PFSK-1 (cell line): ENCODE results near the gene ZCCHC24.

Source experiments
- FOXP2 ChIP-seq: optimal IDR thresholded peaks from 2 replicates; pipeline ENCODE3; 2011; ENCODE audit warnings: borderline replicate concordance, control low read depth, inconsistent platforms; ENCODE audit not compliant: insufficient read depth; ENCODE audit errors: extremely low read length, extremely low read depth
- POLR2AphosphoS5 ChIP-seq: IDR thresholded peaks from 2 replicates; pipeline ENCODE4 v1.6.1; 2012; ENCODE audit warnings: low read depth, mild to moderate bottlenecking, control low read depth, low read length, moderate library complexity
- SIN3A ChIP-seq: IDR thresholded peaks from 2 replicates; pipeline ENCODE4 v1.6.1; 2012; ENCODE audit warnings: mild to moderate bottlenecking, low read length, moderate library complexity, borderline replicate concordance; ENCODE audit not compliant: insufficient read depth
- TAF1 ChIP-seq: IDR thresholded peaks from 2 replicates; pipeline ENCODE4 v1.6.1; 2012; ENCODE audit warnings: low read length, control low read depth, borderline replicate concordance; ENCODE audit not compliant: insufficient read depth
- TF ChIP-seq, protein P1 (sequence below), 2 experiments: IDR thresholded peaks; 2 replicates each; pipeline versions ENCODE4 v1.6.1 to v1.8.0; 2011 to 2012; ENCODE audit warnings: low read depth in 2 of 2, low read length in 2 of 2, control low read depth in 1 of 2, inconsistent platforms in 1 of 2, mild to moderate bottlenecking in 1 of 2, moderate library complexity in 1 of 2; ENCODE audit not compliant: insufficient read depth in 1 of 2

The ZCCHC24 gene

DNA sequence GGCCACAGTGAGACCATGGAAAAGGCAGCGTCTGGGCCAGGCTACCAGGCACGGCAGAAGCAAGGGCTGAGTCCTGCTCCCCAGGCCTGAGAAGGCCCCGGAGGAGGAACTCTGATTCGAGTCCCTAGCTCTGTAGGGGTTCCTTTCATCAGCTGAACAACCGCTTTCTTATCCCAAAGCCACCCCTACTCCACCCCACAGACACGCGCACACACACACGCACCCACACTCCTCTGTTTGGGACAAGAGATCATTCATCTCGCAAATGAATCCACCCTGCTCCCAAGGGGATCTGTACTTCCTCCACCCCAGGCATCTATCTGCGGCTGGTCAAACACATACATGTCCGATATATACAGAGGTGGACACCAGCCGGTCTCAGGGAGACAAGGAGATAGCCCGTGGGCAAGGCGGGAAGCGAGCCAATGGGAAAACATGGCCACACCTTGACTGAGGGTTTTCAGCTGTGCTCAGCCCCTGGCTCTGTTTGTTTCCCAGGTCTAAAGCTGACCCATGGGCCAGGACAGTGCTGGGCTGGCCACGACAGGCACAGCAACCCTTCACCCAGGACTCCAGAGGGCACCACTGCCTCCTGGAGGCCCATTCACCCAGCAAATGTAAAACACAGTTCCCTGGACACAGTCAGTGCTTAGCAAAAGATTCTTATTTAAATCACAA lies 7.3 kb downstream of the ZCCHC24 start:
- TF ChIP-seq FOXP2, result no peak
- TF ChIP-seq SIN3A, result no peak
- no peak for TF ChIP-seq POLR2AphosphoS5
- TF ChIP-seq TAF1, result no peak
- TF ChIP-seq, protein P1, sequence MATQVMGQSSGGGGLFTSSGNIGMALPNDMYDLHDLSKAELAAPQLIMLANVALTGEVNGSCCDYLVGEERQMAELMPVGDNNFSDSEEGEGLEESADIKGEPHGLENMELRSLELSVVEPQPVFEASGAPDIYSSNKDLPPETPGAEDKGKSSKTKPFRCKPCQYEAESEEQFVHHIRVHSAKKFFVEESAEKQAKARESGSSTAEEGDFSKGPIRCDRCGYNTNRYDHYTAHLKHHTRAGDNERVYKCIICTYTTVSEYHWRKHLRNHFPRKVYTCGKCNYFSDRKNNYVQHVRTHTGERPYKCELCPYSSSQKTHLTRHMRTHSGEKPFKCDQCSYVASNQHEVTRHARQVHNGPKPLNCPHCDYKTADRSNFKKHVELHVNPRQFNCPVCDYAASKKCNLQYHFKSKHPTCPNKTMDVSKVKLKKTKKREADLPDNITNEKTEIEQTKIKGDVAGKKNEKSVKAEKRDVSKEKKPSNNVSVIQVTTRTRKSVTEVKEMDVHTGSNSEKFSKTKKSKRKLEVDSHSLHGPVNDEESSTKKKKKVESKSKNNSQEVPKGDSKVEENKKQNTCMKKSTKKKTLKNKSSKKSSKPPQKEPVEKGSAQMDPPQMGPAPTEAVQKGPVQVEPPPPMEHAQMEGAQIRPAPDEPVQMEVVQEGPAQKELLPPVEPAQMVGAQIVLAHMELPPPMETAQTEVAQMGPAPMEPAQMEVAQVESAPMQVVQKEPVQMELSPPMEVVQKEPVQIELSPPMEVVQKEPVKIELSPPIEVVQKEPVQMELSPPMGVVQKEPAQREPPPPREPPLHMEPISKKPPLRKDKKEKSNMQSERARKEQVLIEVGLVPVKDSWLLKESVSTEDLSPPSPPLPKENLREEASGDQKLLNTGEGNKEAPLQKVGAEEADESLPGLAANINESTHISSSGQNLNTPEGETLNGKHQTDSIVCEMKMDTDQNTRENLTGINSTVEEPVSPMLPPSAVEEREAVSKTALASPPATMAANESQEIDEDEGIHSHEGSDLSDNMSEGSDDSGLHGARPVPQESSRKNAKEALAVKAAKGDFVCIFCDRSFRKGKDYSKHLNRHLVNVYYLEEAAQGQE (IDR thresholded peaks at IDR 0.05; ENCODE audit: insufficient read depth in 1 of 2, low read depth in 2 of 2, low read length in 2 of 2), result no peak

DNA sequence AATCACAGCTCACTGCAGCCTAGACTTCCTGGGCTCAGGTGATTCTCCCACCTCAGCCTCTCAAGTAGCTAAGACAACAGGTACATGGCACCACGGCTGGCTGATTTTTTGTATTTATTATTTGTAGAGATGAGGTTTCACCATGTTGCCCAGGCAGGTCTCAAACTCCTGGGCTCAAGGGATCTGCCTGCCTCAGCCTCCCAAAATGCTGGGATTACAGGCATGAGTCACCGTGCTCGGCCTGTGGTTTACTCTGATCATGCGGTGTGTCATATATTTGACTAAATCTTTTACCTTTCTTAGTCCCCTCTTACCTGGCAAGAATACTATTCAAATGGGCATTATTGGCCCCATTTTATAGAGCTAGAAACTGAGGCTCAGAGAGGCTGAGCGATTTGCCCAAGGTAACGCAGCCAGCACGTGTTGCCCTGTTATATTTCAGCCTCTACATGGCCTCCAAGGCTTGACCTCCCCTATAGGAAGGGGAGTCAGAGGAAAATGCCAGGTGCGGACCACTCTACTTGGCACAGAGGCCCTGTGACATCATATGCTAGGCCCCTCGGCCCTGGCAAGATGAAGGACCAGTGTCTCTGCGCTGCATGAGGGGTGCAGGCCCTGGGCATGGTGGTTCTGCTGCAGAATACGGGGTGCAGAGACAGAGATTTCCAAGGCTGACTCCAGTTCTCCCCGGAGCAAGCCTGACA lies 8.2 kb downstream of the ZCCHC24 start:
- TF ChIP-seq FOXP2 (no peak), TAF1 (no peak), SIN3A (no peak), POLR2AphosphoS5 (no peak)
- TF ChIP-seq, protein P1 (IDR thresholded peaks at IDR 0.05; ENCODE audit: insufficient read depth in 1 of 2, low read depth in 2 of 2, low read length in 2 of 2), result no peak

DNA sequence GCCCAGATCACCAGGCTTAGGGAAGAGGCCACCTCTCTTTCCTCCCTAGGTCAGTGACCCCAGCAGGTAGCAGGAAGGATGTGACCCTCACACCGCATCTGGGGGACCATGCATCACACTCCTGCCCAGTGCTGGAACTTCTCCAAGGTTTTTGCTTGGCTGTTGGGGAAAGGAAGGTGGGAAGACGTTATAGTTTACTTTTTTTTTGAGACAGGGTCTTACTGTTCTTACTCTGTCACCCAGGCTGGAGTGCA lies 8.6 kb downstream of the ZCCHC24 start:
- TF ChIP-seq POLR2AphosphoS5 (no peak), FOXP2 (no peak), TAF1 (no peak), SIN3A (no peak)
- TF ChIP-seq, protein P1 (IDR thresholded peaks at IDR 0.05; ENCODE audit: insufficient read depth in 1 of 2, low read depth in 2 of 2, low read length in 2 of 2), result no peak

DNA sequence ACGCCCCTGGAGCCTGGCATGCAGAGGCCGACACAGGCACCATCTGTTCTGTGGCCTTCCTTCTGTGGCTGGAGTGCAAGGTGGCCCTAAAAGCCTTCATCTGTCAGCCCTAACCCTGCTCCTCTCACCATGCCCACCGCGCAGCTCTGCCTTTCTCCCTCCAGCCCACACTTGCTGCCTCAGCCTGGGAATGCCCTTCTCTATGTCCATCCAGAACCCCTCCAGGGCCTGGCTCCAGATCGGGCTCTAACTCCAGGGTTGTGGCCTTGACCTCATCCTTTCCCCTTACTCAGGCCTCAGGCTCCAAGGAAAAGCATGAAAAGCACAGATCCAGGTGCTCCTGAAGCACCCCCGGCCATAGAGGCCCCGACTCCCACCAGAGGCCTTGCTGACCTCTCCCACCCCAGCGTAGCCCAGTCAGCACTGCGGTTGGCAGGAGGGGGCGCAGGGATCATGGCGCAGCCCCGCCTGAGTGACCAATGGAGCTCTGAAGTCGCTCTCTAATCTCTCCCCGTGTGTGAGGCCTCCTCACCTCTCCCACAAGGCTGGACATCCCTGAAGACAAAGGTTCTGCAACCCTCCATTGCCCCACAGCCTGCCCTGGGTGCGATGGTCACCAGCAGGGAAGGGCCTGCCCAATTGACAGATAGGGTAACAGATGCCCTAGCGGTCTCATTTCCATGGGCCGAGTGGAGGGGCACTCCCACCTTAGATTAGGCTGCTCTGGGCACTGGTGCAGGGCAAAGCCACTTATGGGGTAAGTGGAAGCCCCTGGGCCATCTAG lies 9.2 kb downstream of the ZCCHC24 start:
- TF ChIP-seq, protein P1 (IDR thresholded peaks at IDR 0.05; ENCODE audit: insufficient read depth in 1 of 2, low read depth in 2 of 2, low read length in 2 of 2), result no peak
- TF ChIP-seq SIN3A (no peak), TAF1 (no peak), POLR2AphosphoS5 (no peak), FOXP2 (no peak)
